Mucosa of stomach (tissue), 1 donor: ENCODE measurements around the gene SMURF2.

Experiments used
- H3K27me3 ChIP-seq: one replicate; pipeline ENCODE4 v1.7.0; 2013; ENCODE audit warnings: mild to moderate bottlenecking, low read length; ENCODE audit not compliant: control insufficient read depth, insufficient read depth
- H3K36me3 ChIP-seq: one replicate; pipeline ENCODE4 v1.7.0; 2013; ENCODE audit warnings: low read length; ENCODE audit not compliant: control insufficient read depth, insufficient read depth
- H3K4me1 ChIP-seq: one replicate; pipeline ENCODE4 v1.7.0; 2013; ENCODE audit warnings: mild to moderate bottlenecking, low read length; ENCODE audit not compliant: control insufficient read depth, insufficient read depth
- H3K4me3 ChIP-seq: one replicate; pipeline ENCODE4 v1.7.0; 2013; ENCODE audit warnings: low read length
- H3K9ac ChIP-seq: one replicate; pipeline ENCODE4 v1.7.0; 2013; ENCODE audit warnings: mild to moderate bottlenecking, low read length, moderate library complexity
- H3K9me3 ChIP-seq: one replicate; pipeline ENCODE4 v1.7.0; 2013; ENCODE audit warnings: mild to moderate bottlenecking, low read length, moderate library complexity; ENCODE audit not compliant: control insufficient read depth
- donor health status: Pancreatic carcinoma.

The SMURF2 gene

GRCh38 chr17:64538508-64539130 lies 123.5 kb downstream of the SMURF2 start:
- Histone ChIP-seq H3K27me3 (no peaks in the 10 kb centered on the region), H3K9ac (no peak overlapping the region), H3K4me3 (no peak overlapping the region), H3K9me3 (no peaks in the 10 kb centered on the region), H3K36me3 (no peaks in the 10 kb centered on the region), H3K4me1 (no peaks in the 10 kb centered on the region)

- Histone ChIP-seq H3K36me3 (no peaks in the 10 kb centered on the region), H3K27me3 (no peaks in the 10 kb centered on the region)
Measured at GRCh38 chr17:64537488-64537887, 124.6 kb downstream of the SMURF2 start.

GRCh38 chr17:64536913-64537312 lies 125.2 kb downstream of the SMURF2 start:
- H3K36me3 ChIP-seq = no peaks in the 10 kb centered on the region
- no peaks in the 10 kb centered on the region for H3K9me3 ChIP-seq
- H3K27me3 ChIP-seq = no peaks in the 10 kb centered on the region
- no peaks in the 10 kb centered on the region for H3K4me1 ChIP-seq
- no peak overlapping the region for H3K9ac ChIP-seq
- no peak overlapping the region for H3K4me3 ChIP-seq

More at GRCh38 chr17:64537488-64537887, 124.6 kb downstream of the SMURF2 start:
- H3K9ac ChIP-seq = no peak overlapping the region
- H3K4me1 ChIP-seq = no peaks in the 10 kb centered on the region
- no peak overlapping the region for H3K4me3 ChIP-seq
- H3K9me3 ChIP-seq = no peaks in the 10 kb centered on the region

- H3K9ac ChIP-seq = no peak overlapping the region
- H3K36me3 ChIP-seq = no peaks in the 10 kb centered on the region
Measured at GRCh38 chr17:64535357-64535756, 126.8 kb downstream of the SMURF2 start.

GRCh38 chr17:64534187-64534586 lies 127.9 kb downstream of the SMURF2 start:
- Histone ChIP-seq H3K9me3 (no peaks in the 10 kb centered on the region), H3K9ac (no peak overlapping the region), H3K4me1 (no peaks in the 10 kb centered on the region), H3K36me3 (no peaks in the 10 kb centered on the region), H3K27me3 (no peaks in the 10 kb centered on the region), H3K4me3 (no peak overlapping the region)

More at GRCh38 chr17:64535357-64535756, 126.8 kb downstream of the SMURF2 start:
- Histone ChIP-seq H3K4me3 (no peak overlapping the region), H3K9me3 (no peaks in the 10 kb centered on the region), H3K4me1 (no peaks in the 10 kb centered on the region), H3K27me3 (no peaks in the 10 kb centered on the region)

GRCh38 chr17:64533784-64534183 lies 128.3 kb downstream of the SMURF2 start:
- H3K27me3 ChIP-seq = no peaks in the 10 kb centered on the region
- H3K36me3 ChIP-seq = no peaks in the 10 kb centered on the region
- no peaks in the 10 kb centered on the region for H3K9me3 ChIP-seq
- no peaks in the 10 kb centered on the region for H3K4me1 ChIP-seq
- no peak overlapping the region for H3K4me3 ChIP-seq
- H3K9ac ChIP-seq = no peak overlapping the region

- H3K36me3 ChIP-seq = no peaks in the 10 kb centered on the region
Measured at GRCh38 chr17:64532409-64532808, 129.7 kb downstream of the SMURF2 start.

GRCh38 chr17:64531955-64532371 lies 130.1 kb downstream of the SMURF2 start:
- H3K4me3 ChIP-seq = no peak overlapping the region
- H3K4me1 ChIP-seq = no peaks in the 10 kb centered on the region
- H3K9ac ChIP-seq = no peak overlapping the region
- H3K36me3 ChIP-seq = no peaks in the 10 kb centered on the region
- no peaks in the 10 kb centered on the region for H3K27me3 ChIP-seq
- H3K9me3 ChIP-seq = no peaks in the 10 kb centered on the region

More at GRCh38 chr17:64532409-64532808, 129.7 kb downstream of the SMURF2 start:
- Histone ChIP-seq H3K27me3 (no peaks in the 10 kb centered on the region), H3K4me1 (no peaks in the 10 kb centered on the region), H3K9ac (no peak overlapping the region), H3K4me3 (no peak overlapping the region), H3K9me3 (no peaks in the 10 kb centered on the region)

GRCh38 chr17:64529221-64529620 lies 132.9 kb downstream of the SMURF2 start:
- Histone ChIP-seq H3K36me3 (no peaks in the 10 kb centered on the region), H3K9ac (no peak overlapping the region), H3K27me3 (no peaks in the 10 kb centered on the region)

GRCh38 chr17:64527914-64528313 lies 134.2 kb downstream of the SMURF2 start:
- Histone ChIP-seq H3K9ac (no peak overlapping the region), H3K36me3 (peaks cover 3% of the 10 kb centered on the region), H3K4me3 (no peak overlapping the region), H3K4me1 (no peaks in the 10 kb centered on the region), H3K27me3 (no peaks in the 10 kb centered on the region), H3K9me3 (no peaks in the 10 kb centered on the region)

More at GRCh38 chr17:64529221-64529620, 132.9 kb downstream of the SMURF2 start:
- Histone ChIP-seq H3K4me3 (no peak overlapping the region), H3K4me1 (no peaks in the 10 kb centered on the region), H3K9me3 (no peaks in the 10 kb centered on the region)

GRCh38 chr17:64520359-64520758 lies 141.7 kb downstream of the SMURF2 start:
- Histone ChIP-seq H3K4me3 (no peak overlapping the region), H3K27me3 (no peaks in the 10 kb centered on the region), H3K9ac (no peak overlapping the region), H3K36me3 (peaks cover 18% of the 10 kb centered on the region), H3K9me3 (no peaks in the 10 kb centered on the region), H3K4me1 (no peaks in the 10 kb centered on the region)

- H3K27me3 ChIP-seq = no peaks in the 10 kb centered on the region
- no peak overlapping the region for H3K9ac ChIP-seq
- no peak overlapping the region for H3K4me3 ChIP-seq
- H3K36me3 ChIP-seq = peaks cover 18% of the 10 kb centered on the region
- no peaks in the 10 kb centered on the region for H3K9me3 ChIP-seq
- no peaks in the 10 kb centered on the region for H3K4me1 ChIP-seq
Measured at GRCh38 chr17:64519601-64520000, 142.5 kb downstream of the SMURF2 start.

GRCh38 chr17:64515829-64516228 lies 146.3 kb downstream of the SMURF2 start:
- Histone ChIP-seq H3K9me3 (no peaks in the 10 kb centered on the region), H3K27me3 (no peaks in the 10 kb centered on the region), H3K4me1 (no peaks in the 10 kb centered on the region), H3K4me3 (no peak overlapping the region), H3K9ac (no peak overlapping the region), H3K36me3 (peaks cover 10% of the 10 kb centered on the region)
